ENCODE results near the gene ASPA.

ASPA gene

DNA sequence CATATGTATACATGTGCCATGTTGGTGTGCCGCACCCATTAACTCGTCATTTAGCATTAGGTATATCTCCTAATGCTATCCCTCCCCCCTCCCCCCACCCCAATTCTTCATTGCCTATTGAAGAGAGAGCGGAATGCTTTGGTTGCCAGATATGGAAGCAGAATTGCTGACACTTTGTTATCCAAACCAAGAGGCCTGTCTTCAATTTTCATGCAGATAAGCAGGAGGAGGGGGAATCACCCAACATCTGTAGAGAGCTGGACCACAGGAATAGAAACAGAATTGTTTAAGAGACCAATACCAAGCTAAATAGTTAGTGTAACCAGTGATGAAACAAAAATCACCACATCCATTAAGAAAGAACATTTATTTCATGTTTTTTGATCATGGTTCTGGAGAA is 7.1 kb downstream of the ASPA start:
- no peaks in the 10 kb centered on the region for H3K4me1 Mint-ChIP-seq (ENCODE audit: low read depth)
- H3K36me3 Mint-ChIP-seq (ENCODE audit: low read depth): no peaks in the 10 kb centered on the region
- peaks cover 16% of the 10 kb centered on the region for H3K27me3 Mint-ChIP-seq
- H3K9me3 Mint-ChIP-seq: no peaks in the 10 kb centered on the region
- no peak overlapping the region for H3K27ac Mint-ChIP-seq
- intact Hi-C loops (cut with micrococcal nuclease): no loop called here
- no peak overlapping the region for H3K4me3 Mint-ChIP-seq

- Mint-ChIP-seq H3K36me3 (ENCODE audit: low read depth) (no peaks in the 10 kb centered on the region), H3K27me3 (peaks cover 17% of the 10 kb centered on the region), H3K4me1 (ENCODE audit: low read depth) (no peaks in the 10 kb centered on the region), H3K4me3 (no peak overlapping the region), H3K9me3 (no peaks in the 10 kb centered on the region), H3K27ac (no peak overlapping the region)
- intact Hi-C loops (cut with micrococcal nuclease): no loop called here
These were observed 9.8 kb downstream of the ASPA start for GRCh38 chr17:3485481-3486068.

GRCh38 chr17:3497101-3497500 is 21.3 kb downstream of the ASPA start:
- no peaks in the 10 kb centered on the region for H3K36me3 Mint-ChIP-seq (ENCODE audit: low read depth)
- H3K27me3 Mint-ChIP-seq: peaks cover 10% of the 10 kb centered on the region
- H3K4me1 Mint-ChIP-seq (ENCODE audit: low read depth): no peaks in the 10 kb centered on the region
- no peak overlapping the region for H3K27ac Mint-ChIP-seq
- peaks cover 5% of the 10 kb centered on the region for H3K9me3 Mint-ChIP-seq
- intact Hi-C loops (cut with micrococcal nuclease): no loop called here
- no peak overlapping the region for H3K4me3 Mint-ChIP-seq

- Mint-ChIP-seq H3K36me3 (ENCODE audit: low read depth) (no peaks in the 10 kb centered on the region), H3K9me3 (peaks cover 5% of the 10 kb centered on the region), H3K4me3 (no peak overlapping the region), H3K27ac (no peak overlapping the region), H3K4me1 (ENCODE audit: low read depth) (no peaks in the 10 kb centered on the region), H3K27me3 (peaks cover 9% of the 10 kb centered on the region)
- intact Hi-C loops (cut with micrococcal nuclease): no loop called here
These were observed 25.5 kb downstream of the ASPA start for GRCh38 chr17:3501344-3501743.

GRCh38 chr17:3502466-3502865 is 26.7 kb downstream of the ASPA start:
- Mint-ChIP-seq H3K9me3 (peaks cover 5% of the 10 kb centered on the region), H3K27me3 (peaks cover 6% of the 10 kb centered on the region), H3K4me3 (no peak overlapping the region), H3K4me1 (ENCODE audit: low read depth) (no peaks in the 10 kb centered on the region), H3K36me3 (ENCODE audit: low read depth) (no peaks in the 10 kb centered on the region), H3K27ac (no peak overlapping the region)
- intact Hi-C loops (cut with micrococcal nuclease): no loop called here

- no peak overlapping the region for H3K27ac Mint-ChIP-seq
- no peak overlapping the region for H3K4me3 Mint-ChIP-seq
- H3K36me3 Mint-ChIP-seq (ENCODE audit: low read depth): no peaks in the 10 kb centered on the region
- no peaks in the 10 kb centered on the region for H3K4me1 Mint-ChIP-seq (ENCODE audit: low read depth)
- peaks cover 5% of the 10 kb centered on the region for H3K9me3 Mint-ChIP-seq
- H3K27me3 Mint-ChIP-seq: peaks cover 6% of the 10 kb centered on the region
- intact Hi-C loops (cut with micrococcal nuclease): no loop called here
These were observed 27.5 kb downstream of the ASPA start for GRCh38 chr17:3503285-3503684.

DNA sequence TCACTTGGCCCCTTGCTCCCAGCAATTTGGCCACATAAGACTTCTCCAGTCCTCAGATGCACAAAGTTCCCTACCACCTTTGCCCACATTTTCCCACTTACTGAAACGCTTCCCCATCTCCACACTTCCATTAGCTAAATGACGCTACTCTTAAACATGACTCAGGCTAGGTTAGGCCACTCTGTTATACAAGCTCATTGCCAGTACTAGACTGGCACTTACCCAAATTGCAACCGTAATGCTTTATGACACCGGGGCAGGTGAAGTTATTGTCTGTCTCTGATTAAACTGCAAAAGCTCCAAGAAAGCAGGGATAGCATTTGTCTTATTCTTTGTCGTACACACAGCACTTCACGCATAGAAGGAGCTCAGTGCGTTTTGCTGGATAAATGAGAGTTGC is 29.2 kb downstream of the ASPA start:
- H3K4me1 Mint-ChIP-seq (ENCODE audit: low read depth): no peaks in the 10 kb centered on the region
- H3K4me3 Mint-ChIP-seq: no peak overlapping the region
- intact Hi-C loops (cut with micrococcal nuclease): no loop called here
- H3K27me3 Mint-ChIP-seq: peaks cover 6% of the 10 kb centered on the region
- H3K27ac Mint-ChIP-seq: no peak overlapping the region
- H3K9me3 Mint-ChIP-seq: peaks cover 5% of the 10 kb centered on the region
- no peaks in the 10 kb centered on the region for H3K36me3 Mint-ChIP-seq (ENCODE audit: low read depth)

DNA sequence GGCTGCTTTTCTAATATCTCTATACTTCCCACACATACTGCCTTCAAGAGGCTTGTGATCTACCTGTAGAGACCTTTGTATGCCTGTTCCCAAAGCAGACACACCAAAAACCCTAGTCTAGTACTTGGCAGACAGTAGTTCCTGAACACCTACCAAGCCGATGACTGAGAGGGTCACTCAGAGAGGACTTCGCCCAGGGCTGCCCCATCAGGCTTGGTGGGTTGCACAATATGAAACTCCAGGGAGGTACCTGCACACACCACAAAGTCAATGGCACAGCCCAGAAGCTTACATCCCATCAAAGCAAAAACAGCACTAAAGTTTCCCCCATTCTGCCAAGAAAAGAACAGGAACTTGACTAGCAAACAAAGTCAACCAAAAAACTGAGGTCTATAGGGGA is 30.3 kb downstream of the ASPA start:
- Mint-ChIP-seq H3K27me3 (peaks cover 6% of the 10 kb centered on the region), H3K4me3 (no peak overlapping the region), H3K27ac (no peak overlapping the region), H3K9me3 (no peaks in the 10 kb centered on the region), H3K4me1 (ENCODE audit: low read depth) (no peaks in the 10 kb centered on the region), H3K36me3 (ENCODE audit: low read depth) (no peaks in the 10 kb centered on the region)
- intact Hi-C loops (cut with micrococcal nuclease): no loop called here

GRCh38 chr17:3507071-3507470 is 31.3 kb downstream of the ASPA start:
- no peaks in the 10 kb centered on the region for H3K36me3 Mint-ChIP-seq (ENCODE audit: low read depth)
- peaks cover 2% of the 10 kb centered on the region for H3K27me3 Mint-ChIP-seq
- no peaks in the 10 kb centered on the region for H3K4me1 Mint-ChIP-seq (ENCODE audit: low read depth)
- intact Hi-C loops (cut with micrococcal nuclease): no loop called here
- no peaks in the 10 kb centered on the region for H3K9me3 Mint-ChIP-seq
- H3K27ac Mint-ChIP-seq: no peak overlapping the region
- no peak overlapping the region for H3K4me3 Mint-ChIP-seq

DNA sequence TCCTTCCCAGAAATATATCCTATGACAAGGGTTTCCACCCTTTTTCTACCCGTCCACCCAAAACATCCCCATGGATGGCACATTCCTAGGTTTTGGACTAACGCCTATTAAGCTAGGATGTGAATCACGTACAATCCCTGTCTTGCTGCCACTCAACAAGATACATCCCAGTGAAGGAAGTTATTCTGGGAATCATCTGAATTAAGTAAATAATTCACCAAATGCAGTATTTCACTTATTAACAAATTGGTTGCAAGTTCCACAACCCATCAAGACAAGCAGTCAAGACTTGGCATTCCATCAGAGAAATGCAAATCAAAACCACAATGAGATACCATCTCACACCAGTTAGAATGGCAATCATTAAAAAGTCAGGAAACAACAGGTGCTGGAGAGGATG is 32.1 kb downstream of the ASPA start:
- H3K27me3 Mint-ChIP-seq: peaks cover 2% of the 10 kb centered on the region
- no peaks in the 10 kb centered on the region for H3K9me3 Mint-ChIP-seq
- H3K27ac Mint-ChIP-seq: no peak overlapping the region
- intact Hi-C loops (cut with micrococcal nuclease): no loop called here
- H3K36me3 Mint-ChIP-seq (ENCODE audit: low read depth): no peaks in the 10 kb centered on the region
- H3K4me1 Mint-ChIP-seq (ENCODE audit: low read depth): no peaks in the 10 kb centered on the region
- H3K4me3 Mint-ChIP-seq: no peak overlapping the region

DNA sequence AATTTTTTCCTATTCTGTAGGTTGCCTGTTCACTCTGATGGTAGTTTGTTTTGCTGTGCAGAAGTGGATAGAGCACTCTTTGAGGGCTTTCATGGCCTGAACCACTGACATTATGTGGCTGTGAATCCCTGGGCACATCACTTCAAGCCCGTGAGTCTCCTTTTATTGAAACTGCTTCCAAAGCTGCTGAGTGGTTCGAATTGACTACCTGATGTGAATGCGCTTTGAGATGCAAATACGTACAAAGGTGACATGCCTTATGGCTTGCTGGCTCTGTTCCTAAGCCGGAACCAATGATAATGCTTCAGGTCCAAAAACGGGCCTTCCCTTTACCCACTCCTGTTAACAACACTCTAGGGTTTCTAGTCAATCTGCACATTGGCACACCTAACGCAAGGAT is 34.3 kb downstream of the ASPA start:
- intact Hi-C loops (cut with micrococcal nuclease): no loop called here
- Mint-ChIP-seq H3K27me3 (peaks cover 2% of the 10 kb centered on the region), H3K9me3 (no peaks in the 10 kb centered on the region), H3K27ac (no peak overlapping the region), H3K36me3 (ENCODE audit: low read depth) (no peaks in the 10 kb centered on the region), H3K4me3 (no peak overlapping the region), H3K4me1 (ENCODE audit: low read depth) (no peaks in the 10 kb centered on the region)

GRCh38 chr17:3511852-3512504 is 36.2 kb downstream of the ASPA start:
- no peaks in the 10 kb centered on the region for H3K9me3 Mint-ChIP-seq
- no peak overlapping the region for H3K27ac Mint-ChIP-seq
- no peaks in the 10 kb centered on the region for H3K4me1 Mint-ChIP-seq (ENCODE audit: low read depth)
- peaks cover 2% of the 10 kb centered on the region for H3K27me3 Mint-ChIP-seq
- H3K36me3 Mint-ChIP-seq (ENCODE audit: low read depth): no peaks in the 10 kb centered on the region
- no peak overlapping the region for H3K4me3 Mint-ChIP-seq
- intact Hi-C loops (cut with micrococcal nuclease): no loop called here

GRCh38 chr17:3512505-3513171 is 36.8 kb downstream of the ASPA start:
- Mint-ChIP-seq H3K36me3 (ENCODE audit: low read depth) (no peaks in the 10 kb centered on the region), H3K9me3 (no peaks in the 10 kb centered on the region), H3K4me1 (ENCODE audit: low read depth) (no peaks in the 10 kb centered on the region), H3K4me3 (no peak overlapping the region), H3K27ac (no peak overlapping the region), H3K27me3 (peaks cover 2% of the 10 kb centered on the region)
- intact Hi-C loops (cut with micrococcal nuclease): no loop called here

DNA sequence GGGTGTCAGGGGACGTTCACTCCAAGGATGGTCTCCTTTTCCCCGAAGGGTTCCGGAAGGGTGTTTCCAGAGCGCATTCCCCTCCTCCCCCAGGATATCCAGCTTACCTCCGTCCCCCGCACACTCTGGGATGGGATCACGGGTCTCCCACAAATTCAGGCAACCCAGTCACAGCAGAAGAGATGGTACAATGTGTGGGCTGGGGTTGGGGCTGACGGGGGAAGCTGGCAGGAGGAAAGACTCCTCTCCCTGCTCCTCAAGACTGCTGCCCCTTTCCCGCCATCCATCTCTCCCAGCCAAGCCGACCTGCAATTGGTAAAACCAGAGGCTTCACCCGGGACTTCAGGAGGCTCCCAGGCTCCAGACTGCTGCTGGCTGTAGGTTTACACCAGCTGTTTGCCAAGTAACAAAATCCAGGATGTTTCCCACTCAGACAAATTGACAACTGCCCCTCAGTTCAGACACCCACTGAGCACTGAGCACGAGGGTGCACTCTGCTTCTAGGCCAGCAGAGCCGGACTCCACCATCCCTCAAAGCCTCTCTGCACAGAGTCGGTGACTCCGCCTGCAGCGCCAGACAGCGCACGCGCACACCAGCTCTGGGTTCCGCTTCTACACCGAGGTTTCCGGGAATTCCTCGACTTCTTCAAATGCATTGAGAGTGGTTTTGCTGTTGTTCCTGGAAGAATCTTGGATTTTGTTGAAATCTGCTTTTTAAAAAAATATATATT is 37.7 kb downstream of the ASPA start:
- Mint-ChIP-seq H3K4me3 (no peak overlapping the region), H3K9me3 (no peaks in the 10 kb centered on the region), H3K27ac (no peak overlapping the region), H3K36me3 (ENCODE audit: low read depth) (no peaks in the 10 kb centered on the region), H3K4me1 (ENCODE audit: low read depth) (no peaks in the 10 kb centered on the region), H3K27me3 (peaks cover 2% of the 10 kb centered on the region)
- intact Hi-C loops (cut with micrococcal nuclease): no loop called here
